Measurements from ENCODE around the gene EEFSEC. TPM values are rescaled to one million over a fixed set of nuclear protein-coding genes. Genes with fewer than 3 reads are reported as not detected.
A peak's percentile ranks its signal among the peaks of the same experiment; 100 is the strongest.

EEFSEC gene
- total RNA-seq, 4 donors from 2014 or later = 11.5 to 18.7 (median 14.9) TPM

GRCh38 chr3:128218548-128219257 lies 65.4 kb downstream of the EEFSEC start:
- Histone ChIP-seq H3K36me3 (no peaks in the 10 kb centered on the region), H3K4me3 (no peak overlapping the region), H3K4me1 (peaks cover 0 to 13% (median 0%) of the 10 kb centered on the region in 3 donors), H3K27ac (no peak overlapping the region), H3K27me3 (no peaks in the 10 kb centered on the region), H3K9me3 (peaks cover 0 to 9% (median 4%) of the 10 kb centered on the region in 3 donors)
- no peak for DNase-seq
- TF ChIP-seq POLR2A (IDR thresholded peaks at IDR 0.05) = no peak
- TF ChIP-seq CTCF (IDR thresholded peaks at IDR 0.05) = no peak
- WGBS, 2 donors = 92 to 94% methylated on average over 12 to 13 of the region's 13 CpGs
- intact Hi-C loops (cut with DNase I) = no loop called here

- no peak overlapping the region for H3K27ac ChIP-seq
- H3K9me3 ChIP-seq = peaks cover 0 to 9% (median 4%) of the 10 kb centered on the region in 3 donors
- H3K36me3 ChIP-seq = no peaks in the 10 kb centered on the region
- TF ChIP-seq CTCF (IDR thresholded peaks at IDR 0.05) (no peak), POLR2A (IDR thresholded peaks at IDR 0.05) (no peak)
- H3K4me3 ChIP-seq = no peak overlapping the region
- intact Hi-C loops (cut with DNase I) = no loop called here
- H3K27me3 ChIP-seq = no peaks in the 10 kb centered on the region
- peaks cover 0 to 3% (median 0%) of the 10 kb centered on the region in 3 donors for H3K4me1 ChIP-seq
- DNase-seq = no peak
- WGBS, 2 donors = 75 to 89% methylated on average over 3 of the region's 3 CpGs
Measured at GRCh38 chr3:128221328-128221727, 68.0 kb downstream of the EEFSEC start.

GRCh38 chr3:128222796-128223385 lies 69.6 kb downstream of the EEFSEC start:
- TF ChIP-seq POLR2A (IDR thresholded peaks at IDR 0.05) (no peak), CTCF (IDR thresholded peaks at IDR 0.05) (no peak)
- Histone ChIP-seq H3K9me3 (peaks cover 0 to 9% (median 4%) of the 10 kb centered on the region in 3 donors), H3K27ac (no peak overlapping the region), H3K36me3 (no peaks in the 10 kb centered on the region), H3K4me1 (no peaks in the 10 kb centered on the region), H3K27me3 (no peaks in the 10 kb centered on the region), H3K4me3 (no peak overlapping the region)
- DNase-seq = no peak
- intact Hi-C loops (cut with DNase I) = no loop called here

GRCh38 chr3:128226186-128226725 lies 73.0 kb downstream of the EEFSEC start:
- no peak overlapping the region for H3K4me3 ChIP-seq
- H3K4me1 ChIP-seq = peaks cover 0 to 15% (median 0%) of the 10 kb centered on the region in 3 donors
- no peaks in the 10 kb centered on the region for H3K27me3 ChIP-seq
- no peak for DNase-seq
- TF ChIP-seq CTCF (IDR thresholded peaks at IDR 0.05) (no peak), POLR2A (IDR thresholded peaks at IDR 0.05) (no peak)
- WGBS, 2 donors = 76 to 88% methylated on average over 5 to 8 of the region's 8 CpGs
- H3K27ac ChIP-seq = no peak overlapping the region
- H3K9me3 ChIP-seq = peaks cover 0 to 9% (median 4%) of the 10 kb centered on the region in 3 donors
- no peaks in the 10 kb centered on the region for H3K36me3 ChIP-seq
- intact Hi-C loops (cut with DNase I) = no loop called here

GRCh38 chr3:128226795-128227395 lies 73.6 kb downstream of the EEFSEC start:
- DNase-seq = no peak

More at GRCh38 chr3:128226795-128227395, 73.6 kb downstream of the EEFSEC start:
- Histone ChIP-seq H3K9me3 (peaks cover 0 to 9% (median 4%) of the 10 kb centered on the region in 3 donors), H3K27ac (no peak overlapping the region), H3K27me3 (no peaks in the 10 kb centered on the region), H3K4me3 (no peak overlapping the region), H3K4me1 (peaks cover 0 to 20% (median 0%) of the 10 kb centered on the region in 3 donors), H3K36me3 (no peaks in the 10 kb centered on the region)
- TF ChIP-seq CTCF (IDR thresholded peaks at IDR 0.05) (peak in 5 of 6 experiments; percentile 26 to 54 (median 33)), POLR2A (IDR thresholded peaks at IDR 0.05) (no peak)
- 61 to 65% methylated on average over 2 to 5 of the region's 5 CpGs for WGBS, 2 donors
- intact Hi-C loops (cut with DNase I) = no loop called here

All from esophagus squamous epithelium (tissue), 5 donors.